GM12801 (cell line): ENCODE data around the gene ABCA13.

Experiments used
- TF ChIP-seq, protein P1 (sequence below): IDR thresholded peaks from one replicate; pipeline ENCODE4 v1.5.1; 2011; ENCODE audit warnings: control low read depth; ENCODE audit not compliant: insufficient read length; ENCODE audit errors: extremely low read depth

The ABCA13 gene

GRCh38 chr7:48144291-48144768 is 26.9 kb upstream of the ABCA13 start:
- TF ChIP-seq, protein P1, sequence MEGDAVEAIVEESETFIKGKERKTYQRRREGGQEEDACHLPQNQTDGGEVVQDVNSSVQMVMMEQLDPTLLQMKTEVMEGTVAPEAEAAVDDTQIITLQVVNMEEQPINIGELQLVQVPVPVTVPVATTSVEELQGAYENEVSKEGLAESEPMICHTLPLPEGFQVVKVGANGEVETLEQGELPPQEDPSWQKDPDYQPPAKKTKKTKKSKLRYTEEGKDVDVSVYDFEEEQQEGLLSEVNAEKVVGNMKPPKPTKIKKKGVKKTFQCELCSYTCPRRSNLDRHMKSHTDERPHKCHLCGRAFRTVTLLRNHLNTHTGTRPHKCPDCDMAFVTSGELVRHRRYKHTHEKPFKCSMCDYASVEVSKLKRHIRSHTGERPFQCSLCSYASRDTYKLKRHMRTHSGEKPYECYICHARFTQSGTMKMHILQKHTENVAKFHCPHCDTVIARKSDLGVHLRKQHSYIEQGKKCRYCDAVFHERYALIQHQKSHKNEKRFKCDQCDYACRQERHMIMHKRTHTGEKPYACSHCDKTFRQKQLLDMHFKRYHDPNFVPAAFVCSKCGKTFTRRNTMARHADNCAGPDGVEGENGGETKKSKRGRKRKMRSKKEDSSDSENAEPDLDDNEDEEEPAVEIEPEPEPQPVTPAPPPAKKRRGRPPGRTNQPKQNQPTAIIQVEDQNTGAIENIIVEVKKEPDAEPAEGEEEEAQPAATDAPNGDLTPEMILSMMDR: no peak

GRCh38 chr7:48147078-48147591 is 24.1 kb upstream of the ABCA13 start:
- TF ChIP-seq, protein P1: no peak

DNA sequence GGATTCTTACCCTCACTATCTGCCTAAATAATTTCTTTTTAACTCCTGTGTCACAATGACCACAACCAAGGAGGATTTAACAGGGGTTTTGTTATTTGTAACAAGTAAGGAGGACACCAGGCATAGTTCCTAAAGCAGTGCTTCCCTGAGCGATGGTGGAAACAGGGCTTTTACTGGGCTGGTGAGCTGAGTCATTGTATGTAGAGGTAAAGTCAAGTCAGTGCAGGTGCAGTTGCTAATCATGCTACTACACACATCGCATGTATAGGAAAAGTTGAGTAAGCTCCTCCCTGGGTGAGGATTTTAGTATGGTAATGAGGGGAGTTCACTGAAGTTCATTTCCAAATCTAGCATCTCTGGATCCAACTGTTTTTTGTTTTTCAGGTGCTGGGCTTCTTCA is 22.9 kb upstream of the ABCA13 start:
- TF ChIP-seq, protein P1: no peak

DNA sequence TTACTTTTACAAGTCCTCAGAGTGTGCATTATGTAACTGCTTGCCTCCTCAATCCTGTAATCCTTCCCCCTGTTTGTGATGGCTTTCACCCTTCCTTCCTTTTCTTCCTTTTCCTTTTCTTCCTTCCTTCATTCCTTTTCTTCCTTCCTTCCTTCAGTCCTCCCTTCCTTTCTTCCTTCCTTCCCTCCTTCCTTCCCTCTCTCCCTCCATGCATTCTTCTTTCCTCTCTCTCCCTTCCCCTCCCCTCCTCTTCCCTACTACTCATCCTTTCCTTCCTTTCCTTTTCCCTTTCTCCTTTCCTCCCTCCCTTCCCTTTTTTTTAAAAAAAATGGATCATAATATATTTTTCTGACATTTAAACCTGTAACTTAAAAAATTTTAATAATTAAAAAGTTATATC is 22.2 kb upstream of the ABCA13 start:
- TF ChIP-seq, protein P1: no peak

DNA sequence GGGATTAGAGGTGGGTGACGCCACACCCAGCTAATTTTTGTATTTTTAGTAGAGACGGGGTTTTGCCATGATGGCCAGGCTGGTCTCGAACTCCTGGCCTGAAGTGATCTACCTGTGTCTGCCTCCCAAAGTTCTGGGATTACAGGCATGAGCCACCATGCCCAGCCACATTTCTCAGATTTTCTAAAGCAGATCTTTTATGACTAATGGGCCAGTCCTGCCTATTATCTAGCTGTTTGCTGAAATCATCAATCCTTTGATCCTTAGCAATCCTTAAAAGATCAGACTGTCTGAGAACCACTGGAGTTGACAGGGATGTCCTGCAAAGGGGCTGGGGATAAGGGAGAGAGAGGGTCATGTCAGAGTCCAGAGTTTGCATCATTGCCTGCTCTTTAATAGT is 21.2 kb upstream of the ABCA13 start:
- TF ChIP-seq, protein P1: no peak

DNA sequence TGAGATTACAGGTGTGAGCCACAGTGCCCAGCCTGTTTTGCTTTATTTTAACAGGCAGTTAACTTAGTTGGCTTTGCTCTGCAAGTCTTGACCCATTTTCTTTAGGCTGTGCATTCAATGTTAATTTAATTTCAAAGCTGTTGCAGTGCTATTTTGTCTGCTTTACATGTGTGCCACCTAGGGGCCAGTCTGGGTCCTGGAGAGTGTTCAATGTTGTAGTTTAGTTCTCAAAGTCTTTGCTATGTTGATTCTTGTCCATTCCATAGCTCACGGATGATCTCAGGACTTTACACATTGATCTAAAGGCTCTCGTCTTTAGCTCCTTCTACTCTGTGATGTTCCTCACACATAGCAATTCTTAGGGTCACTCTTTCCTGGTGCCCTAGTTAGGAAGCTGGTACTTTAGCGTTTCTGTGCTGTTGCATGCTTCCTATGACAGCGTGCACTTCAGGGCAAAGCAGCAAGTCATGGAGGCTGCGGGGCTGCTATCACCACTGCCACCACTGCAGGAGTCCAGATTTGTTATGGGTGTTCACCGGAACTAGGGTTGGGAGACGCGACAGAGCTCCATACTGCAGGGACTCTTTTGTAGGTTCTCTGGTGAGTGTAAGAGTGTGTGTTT is 16.4 kb upstream of the ABCA13 start:
- TF ChIP-seq, protein P1: no peak

GRCh38 chr7:48158404-48158803 is 12.9 kb upstream of the ABCA13 start:
- TF ChIP-seq, protein P1: no peak
